Dedifferentiated amniotic fluid mesenchymal stem cell (primary cell): Measurements from ENCODE around the gene CCDC82.

Experiments
- DNase-seq: peaks from one replicate; pipeline ENCODE4 v3.0.0-alpha.2; 2016; ENCODE audit errors: extremely low spot score

Gene CCDC82

GRCh38 chr11:96306933-96307775 is 82.6 kb downstream of the CCDC82 start:
- peak; percentile 98 for DNase-seq

GRCh38 chr11:96306600-96306932 is 83.1 kb downstream of the CCDC82 start:
- no peak for DNase-seq

- DNase-seq: no peak
Observed at GRCh38 chr11:96306071-96306470, 83.6 kb downstream of the CCDC82 start.

- no peak for DNase-seq
Observed at GRCh38 chr11:96303980-96304379, 85.7 kb downstream of the CCDC82 start.

- peak; percentile 54 for DNase-seq
Observed at GRCh38 chr11:96303064-96303463, 86.6 kb downstream of the CCDC82 start.
